ENCODE measurements around the gene RANBP9.

GRCh38 chr6:13696226-13696625 is 15.4 kb downstream of the RANBP9 start:
- TF ChIP-seq, protein P1, sequence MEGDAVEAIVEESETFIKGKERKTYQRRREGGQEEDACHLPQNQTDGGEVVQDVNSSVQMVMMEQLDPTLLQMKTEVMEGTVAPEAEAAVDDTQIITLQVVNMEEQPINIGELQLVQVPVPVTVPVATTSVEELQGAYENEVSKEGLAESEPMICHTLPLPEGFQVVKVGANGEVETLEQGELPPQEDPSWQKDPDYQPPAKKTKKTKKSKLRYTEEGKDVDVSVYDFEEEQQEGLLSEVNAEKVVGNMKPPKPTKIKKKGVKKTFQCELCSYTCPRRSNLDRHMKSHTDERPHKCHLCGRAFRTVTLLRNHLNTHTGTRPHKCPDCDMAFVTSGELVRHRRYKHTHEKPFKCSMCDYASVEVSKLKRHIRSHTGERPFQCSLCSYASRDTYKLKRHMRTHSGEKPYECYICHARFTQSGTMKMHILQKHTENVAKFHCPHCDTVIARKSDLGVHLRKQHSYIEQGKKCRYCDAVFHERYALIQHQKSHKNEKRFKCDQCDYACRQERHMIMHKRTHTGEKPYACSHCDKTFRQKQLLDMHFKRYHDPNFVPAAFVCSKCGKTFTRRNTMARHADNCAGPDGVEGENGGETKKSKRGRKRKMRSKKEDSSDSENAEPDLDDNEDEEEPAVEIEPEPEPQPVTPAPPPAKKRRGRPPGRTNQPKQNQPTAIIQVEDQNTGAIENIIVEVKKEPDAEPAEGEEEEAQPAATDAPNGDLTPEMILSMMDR (IDR thresholded peaks at IDR 0.05) = no peak
- TF ChIP-seq REST (IDR thresholded peaks at IDR 0.05; ENCODE audit: insufficient read depth in 1 of 2, low read depth in 2 of 2, low read length in 1 of 2) = no peak

All from Panc1 (cell line).